Measurements from ENCODE around the gene KCNC3.

The KCNC3 gene

GRCh38 chr19:50371914-50372475, 42.8 kb upstream of the KCNC3 start:
- TF ChIP-seq CTCF (IDR thresholded peaks at IDR 0.05; ENCODE audit: control insufficient read depth, insufficient read depth, low read depth, low read length, missing control alignments): no peak
- H3K4me3 ChIP-seq (ENCODE audit: control insufficient read depth, low read depth, low read length): no peak overlapping the region
- no peak for DNase-seq (ENCODE audit: low read depth)

GRCh38 chr19:50368649-50369570, 39.7 kb upstream of the KCNC3 start:
- peak; percentile 46 for DNase-seq (ENCODE audit: low read depth)
- TF ChIP-seq CTCF (IDR thresholded peaks at IDR 0.05; ENCODE audit: control insufficient read depth, insufficient read depth, low read depth, low read length, missing control alignments): peak; percentile 82
- H3K4me3 ChIP-seq (ENCODE audit: control insufficient read depth, low read depth, low read length): peak overlapping the region; percentile 86

DNA sequence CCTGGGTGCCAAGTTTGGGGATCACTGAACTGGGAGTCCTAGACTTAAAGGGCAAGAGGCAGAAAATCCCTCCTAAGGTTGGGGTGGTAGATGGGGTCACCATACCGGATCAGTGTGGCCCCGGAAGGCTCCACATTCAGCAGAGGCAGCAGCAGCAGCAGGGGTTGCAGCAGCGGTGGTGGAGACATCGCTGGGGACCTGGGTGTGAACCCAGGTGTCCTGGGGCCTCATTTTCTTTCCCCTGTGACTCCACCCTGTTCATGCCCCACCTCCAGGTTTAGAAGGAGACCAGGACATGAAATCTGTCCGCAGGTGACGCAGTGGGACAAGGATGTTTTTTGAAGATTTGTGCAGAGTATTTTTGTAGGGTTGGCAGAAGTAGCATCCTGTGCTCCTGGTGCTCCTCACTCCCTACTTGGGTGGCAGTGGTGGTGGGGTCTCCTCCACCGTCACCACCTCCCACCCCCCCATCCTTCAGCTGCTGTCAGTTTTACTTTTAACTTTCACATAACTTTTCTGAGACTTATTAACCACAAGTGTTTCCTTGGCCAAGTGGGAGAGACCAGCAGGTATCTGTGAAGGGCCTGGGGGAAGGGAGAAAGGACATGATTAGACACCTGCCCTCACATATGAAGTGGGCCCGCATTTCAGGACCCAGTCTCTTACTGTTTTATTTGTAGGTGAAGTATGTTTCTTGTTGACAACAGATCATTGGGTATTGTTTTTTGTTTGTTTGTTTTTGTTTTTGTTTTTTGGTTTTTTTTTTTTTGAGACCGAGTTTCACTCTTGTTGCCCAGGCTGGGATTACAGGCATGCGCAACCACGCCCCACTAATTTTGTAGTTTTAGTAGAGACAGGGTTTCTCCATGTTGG, 36.5 kb upstream of the KCNC3 start, which contains the start of gene NAPSA:
NAPSA (minus strand) TSS at position 206 of the 873 bp plus-strand sequence; CDS start at position 188, 18 bp downstream.
- DNase-seq (ENCODE audit: low read depth): no peak
- no peak for TF ChIP-seq CTCF (IDR thresholded peaks at IDR 0.05; ENCODE audit: control insufficient read depth, insufficient read depth, low read depth, low read length, missing control alignments)
- no peak within 1 kb of the TSS for H3K4me3 ChIP-seq (ENCODE audit: control insufficient read depth, low read depth, low read length)

DNA sequence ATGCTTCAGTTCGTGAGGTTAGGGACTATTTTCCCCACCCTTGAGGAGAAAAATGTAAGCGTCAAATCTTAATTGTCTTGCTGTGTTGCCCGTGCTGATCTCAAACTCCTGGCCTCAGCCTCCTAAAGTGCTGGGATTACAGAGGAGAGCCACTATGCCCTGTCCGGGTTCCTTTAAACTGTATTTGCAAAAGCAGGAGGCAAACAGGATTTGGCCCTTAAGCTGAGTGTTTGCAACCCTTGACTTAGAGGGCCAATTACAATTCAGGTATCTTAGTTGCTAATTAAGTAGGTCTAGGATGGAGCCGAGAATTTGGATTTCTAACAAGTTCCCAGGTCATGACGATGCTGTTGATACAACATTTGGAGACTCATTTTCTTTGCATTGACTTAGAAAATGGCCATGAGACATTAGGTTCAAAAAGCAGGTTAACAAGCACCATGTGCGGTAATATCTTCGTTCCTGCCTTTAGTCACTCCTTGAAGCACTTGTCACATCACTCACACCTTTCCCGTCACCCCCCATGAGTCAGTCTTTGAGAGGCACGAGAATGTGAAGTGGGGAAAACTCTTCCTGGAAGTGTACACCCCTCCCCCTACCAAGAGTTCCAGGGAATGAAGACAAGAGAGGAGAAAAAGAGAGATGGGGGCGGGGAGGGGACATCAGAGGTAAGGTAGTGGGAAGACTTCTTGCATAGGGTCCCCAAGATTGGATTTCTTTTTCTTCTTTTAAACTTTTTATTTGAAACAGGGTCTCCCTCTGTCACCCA, 33.7 kb upstream of the KCNC3 start:
- no peak for DNase-seq (ENCODE audit: low read depth)
- TF ChIP-seq CTCF (IDR thresholded peaks at IDR 0.05; ENCODE audit: control insufficient read depth, insufficient read depth, low read depth, low read length, missing control alignments): no peak
- no peak overlapping the region for H3K4me3 ChIP-seq (ENCODE audit: control insufficient read depth, low read depth, low read length)

DNA sequence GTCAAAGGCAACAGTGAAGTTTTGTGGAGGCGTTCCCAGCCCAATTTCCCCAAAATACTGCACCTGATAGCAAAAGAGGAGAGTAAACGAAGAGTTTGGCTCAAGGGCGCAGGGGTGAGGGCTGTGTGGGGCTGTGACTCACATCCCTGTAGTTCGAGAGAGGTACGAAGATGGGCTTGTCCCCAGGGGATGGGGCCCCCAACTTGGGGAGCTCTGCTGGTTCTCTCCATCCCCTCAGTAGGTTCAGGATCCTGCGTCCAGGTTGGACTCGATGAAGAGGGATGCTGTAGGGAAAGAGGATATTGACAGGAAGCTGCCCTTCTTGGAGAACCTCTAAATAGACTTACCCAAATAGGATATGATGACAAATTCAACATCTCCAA, 32.8 kb upstream of the KCNC3 start:
- TF ChIP-seq CTCF (IDR thresholded peaks at IDR 0.05; ENCODE audit: control insufficient read depth, insufficient read depth, low read depth, low read length, missing control alignments): no peak
- no peak overlapping the region for H3K4me3 ChIP-seq (ENCODE audit: control insufficient read depth, low read depth, low read length)
- DNase-seq (ENCODE audit: low read depth): no peak

Measured in AG09309 (cell line).